Calu3 (cell line): Measurements from ENCODE around the gene PTPRN2. TPM values are rescaled to one million over a fixed set of nuclear protein-coding genes. Genes with fewer than 3 reads are reported as not detected.

Source experiments
- BruUV-seq: library from RNA; stranded (reverse); fragments of 400-500 nt; replicated peaks from 2 replicates; lab custom pipeline; 2021; lab: Mats Ljungman, UMichigan
- CTCF ChIA-PET: fragments of 300-600 bp; sonication (Branson Sonifier 250); formaldehyde crosslinking; loops from one replicate; lab custom pipeline; 2022; ENCODE audit warnings: antibody characterized with exemption; lab: Charles Lee
- DNase-seq: peaks from one replicate; pipeline ENCODE4 v3.0.0; 2022
- H3K27ac Mint-ChIP-seq: one replicate; pipeline ENCODE4 v1.8.0; 2022; ENCODE audit warnings: mixed read lengths; ENCODE audit not compliant: unreplicated experiment
- H3K27me3 Mint-ChIP-seq: one replicate; pipeline ENCODE4 v1.8.0; 2022; ENCODE audit warnings: mixed read lengths; ENCODE audit not compliant: unreplicated experiment
- H3K36me3 Mint-ChIP-seq: one replicate; pipeline ENCODE4 v1.8.0; 2022; ENCODE audit warnings: mild to moderate bottlenecking, moderate library complexity, mixed read lengths; ENCODE audit not compliant: insufficient read depth, unreplicated experiment
- H3K4me1 Mint-ChIP-seq: one replicate; pipeline ENCODE4 v1.8.0; 2022; ENCODE audit warnings: mild to moderate bottlenecking, low read depth, mixed read lengths; ENCODE audit not compliant: unreplicated experiment
- H3K4me3 Mint-ChIP-seq: one replicate; pipeline ENCODE4 v1.8.0; 2022; ENCODE audit warnings: mild to moderate bottlenecking, low read depth, moderate library complexity, mixed read lengths; ENCODE audit not compliant: unreplicated experiment
- H3K9me3 Mint-ChIP-seq: one replicate; pipeline ENCODE4 v1.8.0; 2022; ENCODE audit warnings: low read depth, mixed read lengths; ENCODE audit not compliant: unreplicated experiment
- CTCF ChIP-seq: fragments of 200-600 bp; IDR thresholded peaks from one replicate; pipeline ENCODE4 v1.8.0; 2022; ENCODE audit warnings: antibody characterized with exemption; ENCODE audit not compliant: unreplicated experiment
- intact Hi-C: fragments of 100-400 bp; cut with micrococcal nuclease; formaldehyde crosslinking; loops from one replicate; pipeline ENCODE4 v1.10.0; 2022; ENCODE audit not compliant: unreplicated experiment
- total RNA-seq: library from RNA; stranded (reverse); gene quantifications from 2 replicates; pipeline ENCODE4 v1.2.3, GENCODE V29; 2022

PTPRN2 gene
- total RNA-seq, 1 experiment from 2014 or later: 2.0 TPM

- DNase-seq: no peak
- H3K9me3 Mint-ChIP-seq: peaks cover 24% of the 10 kb centered on the region
- H3K4me3 Mint-ChIP-seq: no peak overlapping the region
- H3K4me1 Mint-ChIP-seq: no peaks in the 10 kb centered on the region
- H3K27me3 Mint-ChIP-seq: no peaks in the 10 kb centered on the region
- CTCF ChIA-PET: no interaction called here
- TF ChIP-seq CTCF: no peak
- BruUV-seq: no TSS peak
- H3K36me3 Mint-ChIP-seq: peaks cover 5% of the 10 kb centered on the region
- H3K27ac Mint-ChIP-seq: no peak overlapping the region
- intact Hi-C loops: no loop called here
These were observed 260.6 kb downstream of the PTPRN2 start for GRCh38 chr7:158327012-158327411.

DNA sequence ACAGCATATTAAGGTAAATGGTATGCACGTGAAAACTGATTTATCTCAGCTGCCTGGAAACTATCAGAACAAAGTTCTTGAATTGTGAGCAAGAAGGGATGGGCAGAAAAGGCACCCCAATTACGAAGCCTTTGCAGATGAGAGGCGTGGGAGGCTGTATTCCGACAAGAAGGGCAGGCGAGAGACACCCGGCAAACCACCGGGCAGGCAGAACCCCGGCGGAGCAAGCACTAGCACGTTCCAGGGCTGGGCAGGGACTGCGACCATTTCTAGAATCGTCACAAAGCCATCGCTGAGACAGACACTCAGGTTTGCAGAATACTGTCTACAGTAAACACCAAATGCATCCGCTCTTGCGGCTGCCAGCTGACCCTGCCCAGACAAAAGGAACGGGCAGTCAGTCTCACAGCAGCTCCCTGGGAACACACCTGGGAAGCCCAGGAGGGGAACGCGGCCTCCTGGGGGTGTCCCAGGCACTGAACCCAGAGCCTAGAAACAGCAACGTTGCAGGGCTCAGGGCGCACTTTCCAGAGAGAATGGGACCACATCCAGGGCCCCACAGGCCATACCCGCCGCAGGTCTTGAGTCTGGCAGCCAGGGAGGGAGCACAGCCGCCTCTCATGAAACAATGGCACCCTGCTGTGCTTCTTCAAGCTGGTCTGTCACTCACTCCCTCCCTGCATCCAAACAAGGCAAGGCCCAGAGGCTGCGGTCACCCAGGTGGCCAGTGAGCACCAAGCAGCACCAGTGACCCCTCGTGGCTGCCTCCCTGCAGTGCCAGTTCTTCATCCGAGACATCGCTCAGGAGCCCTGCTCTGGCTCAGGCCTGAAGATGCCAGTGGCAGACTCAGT is 261.9 kb downstream of the PTPRN2 start:
- Mint-ChIP-seq H3K27me3 (no peaks in the 10 kb centered on the region), H3K4me1 (no peaks in the 10 kb centered on the region), H3K4me3 (no peak overlapping the region), H3K9me3 (peaks cover 22% of the 10 kb centered on the region), H3K27ac (no peak overlapping the region), H3K36me3 (peaks cover 3% of the 10 kb centered on the region)
- TF ChIP-seq CTCF: no peak
- intact Hi-C loops: no loop called here
- CTCF ChIA-PET: no interaction called here
- no TSS peak for BruUV-seq
- no peak for DNase-seq

DNA sequence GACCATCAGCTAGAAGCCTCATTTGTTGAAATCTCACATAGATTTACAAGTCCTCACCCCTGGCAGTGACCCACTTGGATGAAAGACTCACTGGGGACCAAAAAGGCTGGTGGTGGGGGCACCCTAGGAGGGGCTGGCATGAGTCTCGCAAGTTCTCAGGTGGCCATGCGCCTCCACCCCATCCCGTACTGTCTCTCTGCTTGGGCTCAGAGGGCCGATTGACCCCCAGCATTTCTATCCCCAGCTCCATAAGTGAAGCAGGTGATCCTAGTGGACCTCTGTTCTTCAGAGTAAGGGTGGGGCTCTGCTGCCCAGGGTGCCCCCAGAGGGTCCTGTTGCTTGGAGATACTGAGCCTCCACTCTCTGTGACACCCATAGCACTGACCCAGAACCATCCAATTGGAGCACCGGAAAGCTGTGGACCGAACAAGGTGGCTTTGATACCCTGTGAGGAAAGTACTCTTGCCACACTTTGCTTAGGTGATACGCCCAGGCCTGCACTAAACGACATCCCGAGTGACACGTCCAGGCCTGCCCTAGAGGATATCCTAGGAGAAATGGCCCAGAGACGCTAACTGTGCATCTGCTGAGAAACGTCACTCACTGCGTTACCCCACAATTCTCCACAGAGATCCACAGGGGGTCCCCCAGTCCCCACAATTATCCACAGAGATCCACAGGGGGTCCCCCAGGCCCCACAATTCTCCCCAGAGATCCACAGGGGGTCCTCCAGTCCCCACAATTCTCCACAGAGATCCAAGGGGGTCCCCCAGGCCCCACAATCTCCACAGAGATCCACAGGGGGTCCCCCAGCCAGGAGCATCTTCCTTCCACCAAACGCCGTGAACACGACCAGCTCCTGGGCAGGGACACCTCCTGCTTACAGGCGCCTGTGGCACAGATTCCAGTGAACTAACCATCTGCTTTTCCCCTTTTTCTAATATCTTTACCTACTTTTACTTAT is 262.9 kb downstream of the PTPRN2 start:
- Mint-ChIP-seq H3K27me3 (no peaks in the 10 kb centered on the region), H3K4me1 (no peaks in the 10 kb centered on the region), H3K36me3 (peaks cover 3% of the 10 kb centered on the region), H3K4me3 (no peak overlapping the region), H3K27ac (no peak overlapping the region), H3K9me3 (peaks cover 26% of the 10 kb centered on the region)
- no peak for DNase-seq
- intact Hi-C loops: no loop called here
- TF ChIP-seq CTCF: no peak
- CTCF ChIA-PET: no interaction called here
- BruUV-seq: no TSS peak

DNA sequence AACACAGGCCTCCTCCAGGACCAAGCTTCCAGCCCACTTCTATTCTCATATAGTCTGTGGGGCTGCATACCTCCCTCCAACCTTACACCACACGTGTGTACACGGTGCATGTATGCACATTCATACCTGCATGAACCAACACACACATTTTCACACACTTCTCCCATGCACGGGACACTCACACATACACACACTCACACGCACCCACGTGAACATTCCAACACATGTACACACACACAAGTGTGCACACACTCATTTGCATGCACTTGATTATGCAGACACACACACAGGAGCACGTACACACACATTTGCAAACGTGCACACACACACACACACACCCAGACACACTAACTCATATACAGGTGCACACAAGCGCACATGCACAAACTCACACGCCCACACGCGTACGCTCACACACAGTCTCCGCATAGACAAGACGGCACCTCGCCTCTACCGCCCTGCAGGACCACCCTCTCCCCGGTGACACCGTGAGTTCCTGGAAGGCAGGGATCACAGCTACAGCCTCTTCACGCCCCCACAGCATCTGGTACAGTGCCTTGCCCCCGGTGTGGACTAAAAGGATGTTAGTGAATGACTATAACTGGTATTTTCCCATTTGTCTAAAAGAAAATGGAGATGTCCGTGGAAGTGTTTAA is 263.8 kb downstream of the PTPRN2 start:
- DNase-seq: no peak
- peaks cover 3% of the 10 kb centered on the region for H3K36me3 Mint-ChIP-seq
- no peaks in the 10 kb centered on the region for H3K4me1 Mint-ChIP-seq
- CTCF ChIA-PET: no interaction called here
- intact Hi-C loops: no loop called here
- H3K27ac Mint-ChIP-seq: no peak overlapping the region
- peaks cover 26% of the 10 kb centered on the region for H3K9me3 Mint-ChIP-seq
- H3K4me3 Mint-ChIP-seq: no peak overlapping the region
- H3K27me3 Mint-ChIP-seq: no peaks in the 10 kb centered on the region
- no TSS peak for BruUV-seq
- TF ChIP-seq CTCF: no peak
